HCT116 (cell line): ENCODE measurements around the gene BEND5. TPM values are rescaled to one million over a fixed set of nuclear protein-coding genes. Genes with fewer than 3 reads are reported as not detected.

Experiments used
- ATAC-seq: fragments of 200-7000 bp; cut with Tn5 transposase; 2 replicates; pipeline ENCODE4 v1.9.1; 2020; ENCODE audit warnings: mild to moderate bottlenecking, moderate library complexity
- BruUV-seq: library from RNA; stranded (reverse); fragments of 400-500 nt; replicated peaks from 2 replicates; lab custom pipeline; 2021; lab: Mats Ljungman, UMichigan
- CTCF ChIA-PET: fragments of 300-600 bp; sonication (Branson Sonifier 250); formaldehyde crosslinking; loops from one replicate; lab custom pipeline; 2021; ENCODE audit warnings: antibody characterized with exemption; lab: Charles Lee
- POLR2A ChIA-PET: fragments of 300-600, 350-600 bp; sonication (Branson Sonifier 250); formaldehyde crosslinking; loops from one replicate; lab custom pipeline; 2021; ENCODE audit warnings: antibody characterized with exemption; lab: Charles Lee
- RAD21 ChIA-PET, 2 experiments: fragments of 300-600 bp; sonication (Branson Sonifier 250); formaldehyde crosslinking; loops; one replicate each; lab custom pipeline; 2023; ENCODE audit warnings: low total read pairs in 2 of 2; ENCODE audit not compliant: uncharacterized antibody in 2 of 2, unreplicated experiment in 2 of 2, low non-redundant PET in 1 of 2; lab: Charles Lee
- DNase-seq: peaks from one replicate; pipeline ENCODE4 v3.0.0-alpha.2; 2010; ENCODE audit warnings: low read depth, low spot score
- H2AFZ ChIP-seq: fragments of 200-600 bp; shearing (Covaris generic), sonication (generic); 2 replicates; pipeline ENCODE4 v1.6.1; 2017; ENCODE audit warnings: low read depth, mixed run types, mixed read lengths, antibody characterized with exemption, low read length; ENCODE audit not compliant: poor library complexity, severe bottlenecking
- H3K27ac ChIP-seq: 2 replicates; pipeline ENCODE4 v1.5.1; 2012; ENCODE audit warnings: low read depth, low read length
- H3K27me3 ChIP-seq: fragments of 200-600 bp; sonication (generic); 2 replicates; pipeline ENCODE4 v1.6.1; 2016; ENCODE audit warnings: mixed run types, low read length, mixed read lengths; ENCODE audit not compliant: insufficient read depth
- H3K36me3 ChIP-seq, 2 experiments: fragments of 200-500 bp in 1 of 2; fragments of 200-600 bp in 1 of 2; sonication (Bioruptor generic) in 1 of 2; sonication (generic) in 1 of 2; 2 replicates each; pipeline versions ENCODE4 v1.5.1 to v1.6.1; 2014 to 2016; ENCODE audit warnings: low read length in 2 of 2, inconsistent platforms in 1 of 2, mixed read lengths in 1 of 2, mixed run types in 1 of 2; ENCODE audit not compliant: insufficient read depth in 2 of 2, control insufficient read depth in 1 of 2
- H3K4me1 ChIP-seq, 2 experiments: fragments of 200-600 bp in 1 of 2; sonication (generic) in 1 of 2; 2 replicates each; pipeline versions ENCODE4 v1.5.1 to v1.6.1; 2012 to 2017; ENCODE audit warnings: low read length in 2 of 2, inconsistent platforms in 1 of 2, mild to moderate bottlenecking in 1 of 2, mixed read lengths in 1 of 2, mixed run types in 1 of 2, moderate library complexity in 1 of 2; ENCODE audit not compliant: insufficient read depth in 2 of 2, control insufficient read depth in 1 of 2
- H3K4me2 ChIP-seq: fragments of 200-600 bp; sonication (generic); 2 replicates; pipeline ENCODE4 v1.6.1; 2017; ENCODE audit warnings: mixed run types, low read length, mixed read lengths
- H3K4me3 ChIP-seq, 2 experiments: fragments of 200-600 bp in 1 of 2; sonication (generic) in 1 of 2; replicated peaks in 1 of 2; 2 replicates each; pipeline ENCODE4 v1.5.1; 2011 to 2016; ENCODE audit warnings: low read length in 2 of 2, control low read depth in 1 of 2, low read depth in 1 of 2, mild to moderate bottlenecking in 1 of 2, mixed read lengths in 1 of 2, mixed run types in 1 of 2
- H3K79me2 ChIP-seq: fragments of 200-600 bp; sonication (generic); 2 replicates; pipeline ENCODE4 v1.6.1; 2017; ENCODE audit warnings: mild to moderate bottlenecking, mixed run types, low read length, moderate library complexity, mixed read lengths; ENCODE audit not compliant: insufficient read depth
- H3K9ac ChIP-seq: fragments of 200-600 bp; sonication (generic); 2 replicates; pipeline ENCODE4 v1.6.1; 2016; ENCODE audit warnings: low read length, mixed read lengths
- H3K9me2 ChIP-seq: fragments of 200-600 bp; sonication (generic), shearing (Covaris generic); 2 replicates; pipeline ENCODE4 v1.6.1; 2017; ENCODE audit warnings: mixed run types, mild to moderate bottlenecking, moderate library complexity; ENCODE audit not compliant: insufficient read depth
- H3K9me3 ChIP-seq, 2 experiments: fragments of 200-500 bp in 1 of 2; fragments of 200-600 bp in 1 of 2; sonication (Bioruptor generic) in 1 of 2; sonication (generic) in 1 of 2; 2 replicates each; pipeline ENCODE4 v1.6.1; 2014 to 2017; ENCODE audit warnings: low read length in 2 of 2, mixed read lengths in 2 of 2, inconsistent platforms in 1 of 2, low read depth in 1 of 2, mild to moderate bottlenecking in 1 of 2, mixed run types in 1 of 2, moderate library complexity in 1 of 2; ENCODE audit not compliant: control insufficient read depth in 1 of 2, insufficient read depth in 1 of 2
- H4K20me1 ChIP-seq: fragments of 200-600 bp; sonication (generic), shearing (Covaris generic); 2 replicates; pipeline ENCODE4 v1.6.1; 2017; ENCODE audit warnings: mixed run types, mild to moderate bottlenecking, moderate library complexity; ENCODE audit not compliant: insufficient read depth
- ATF3 ChIP-seq: IDR thresholded peaks from 2 replicates; pipeline ENCODE4 v1.6.1; 2012
- CBX3 ChIP-seq: IDR thresholded peaks from 2 replicates; pipeline ENCODE4 v1.6.1; 2012; ENCODE audit warnings: low read depth
- EGR1 ChIP-seq: IDR thresholded peaks from 2 replicates; pipeline ENCODE4 v1.6.1; 2012; ENCODE audit warnings: low read depth
- EZH2phosphoT487 ChIP-seq: fragments of 200-600 bp; IDR thresholded peaks from 2 replicates; pipeline ENCODE4 v1.6.1; 2018; ENCODE audit warnings: antibody characterized with exemption, borderline replicate concordance
- FOSL1 ChIP-seq: IDR thresholded peaks from 2 replicates; pipeline ENCODE4 v1.6.1; 2012; ENCODE audit warnings: low read depth
- JUND ChIP-seq: IDR thresholded peaks from 2 replicates; pipeline ENCODE4 v1.6.1; 2012
- POLR2A ChIP-seq: IDR thresholded peaks from 2 replicates; pipeline ENCODE4 v1.7.0; 2011; ENCODE audit warnings: borderline replicate concordance; ENCODE audit not compliant: insufficient read depth, insufficient read length; ENCODE audit errors: extremely low read depth
- POLR2AphosphoS5 ChIP-seq: IDR thresholded peaks from 2 replicates; pipeline ENCODE4 v1.6.1; 2011; ENCODE audit warnings: mild to moderate bottlenecking, low read depth, low read length, moderate library complexity
- SIN3A ChIP-seq: IDR thresholded peaks from 2 replicates; pipeline ENCODE4 v1.6.1; 2012; ENCODE audit warnings: low read depth
- SP1 ChIP-seq: IDR thresholded peaks from 2 replicates; pipeline ENCODE4 v1.6.1; 2012; ENCODE audit warnings: low read depth
- SRF ChIP-seq: IDR thresholded peaks from 2 replicates; pipeline ENCODE4 v1.6.1; 2012; ENCODE audit warnings: low read depth
- ZFX ChIP-seq: fragments of 450-650 bp; IDR thresholded peaks from 2 replicates; pipeline ENCODE4 v1.6.1; 2017
- ZNF274 ChIP-seq: fragments of 200-500 bp; sonication (Bioruptor generic); IDR thresholded peaks from 2 replicates; pipeline ENCODE4 v1.6.1; 2014; ENCODE audit warnings: mild to moderate bottlenecking, low read depth, low read length, inconsistent platforms
- intact Hi-C: fragments of 100-400 bp; cut with micrococcal nuclease; formaldehyde crosslinking; loops from 2 replicates; pipeline ENCODE4 v1.10.0; 2022
- total RNA-seq: library from RNA; stranded (reverse); gene quantifications from one replicate; pipeline ENCODE4 v1.2.1, GENCODE V29; 2021; ENCODE audit not compliant: unreplicated experiment
- TF ChIP-seq, protein P1 (sequence below): IDR thresholded peaks from 2 replicates; pipeline ENCODE4 v1.6.1; 2012
- TF ChIP-seq, protein P2 (sequence below): IDR thresholded peaks from 2 replicates; pipeline ENCODE4 v1.6.1; 2011; ENCODE audit warnings: mild to moderate bottlenecking, low read length, moderate library complexity; ENCODE audit not compliant: insufficient replicate concordance; ENCODE audit errors: extremely low read depth
- TF ChIP-seq, protein P3 (sequence below): IDR thresholded peaks from 2 replicates; pipeline ENCODE4 v1.6.1; 2012; ENCODE audit warnings: low read depth

Gene BEND5
- total RNA-seq, 1 experiment from 2014 or later = not detected

DNA sequence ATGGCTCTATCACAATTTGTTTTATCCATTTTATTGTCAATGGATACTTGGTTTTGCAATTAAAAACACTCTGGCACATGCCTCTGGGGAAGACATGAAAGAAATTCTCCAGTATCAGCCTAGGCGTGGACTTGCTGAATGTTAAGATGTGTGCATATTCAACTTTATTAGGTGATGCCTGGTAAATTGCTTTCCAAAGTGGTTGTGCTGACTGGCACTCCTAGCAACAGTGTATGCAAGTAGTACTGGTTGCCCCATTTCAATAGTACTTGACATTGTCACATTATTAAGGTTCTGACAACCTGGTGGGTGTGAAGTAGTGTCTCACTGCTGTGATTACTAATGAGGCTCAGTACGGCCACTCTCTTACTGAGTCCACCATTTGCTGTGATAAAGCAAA is 48.1 kb downstream of the BEND5 start:
- ChIA-PET RAD21 (no interaction called here), CTCF (no interaction called here), POLR2A (no interaction called here)
- no peaks in the 10 kb centered on the region for H4K20me1 ChIP-seq
- BruUV-seq = no TSS peak
- no peak overlapping the region for H2AFZ ChIP-seq
- no peaks in the 10 kb centered on the region for H3K9me3 ChIP-seq
- DNase-seq (no peak), ATAC-seq (no peak)
- no peaks in the 10 kb centered on the region for H3K36me3 ChIP-seq
- no peak overlapping the region for H3K27ac ChIP-seq
- no peaks in the 10 kb centered on the region for H3K79me2 ChIP-seq
- H3K9ac ChIP-seq = no peak overlapping the region
- no peaks in the 10 kb centered on the region for H3K4me1 ChIP-seq
- H3K4me3 ChIP-seq = no peak overlapping the region
- no peak for TF ChIP-seq SP1
- no peak for TF ChIP-seq ATF3
- no peak for TF ChIP-seq EGR1
- no peak for TF ChIP-seq ZNF274
- no peak for TF ChIP-seq JUND
- TF ChIP-seq EZH2phosphoT487 = no peak
- no peak for TF ChIP-seq SIN3A
- TF ChIP-seq, protein P1, sequence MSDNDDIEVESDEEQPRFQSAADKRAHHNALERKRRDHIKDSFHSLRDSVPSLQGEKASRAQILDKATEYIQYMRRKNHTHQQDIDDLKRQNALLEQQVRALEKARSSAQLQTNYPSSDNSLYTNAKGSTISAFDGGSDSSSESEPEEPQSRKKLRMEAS = no peak
- no peak for TF ChIP-seq ZFX
- TF ChIP-seq POLR2AphosphoS5 = no peak
- TF ChIP-seq POLR2A = no peak
- no peak for TF ChIP-seq FOSL1
- TF ChIP-seq SRF = no peak
- no peaks in the 10 kb centered on the region for H3K9me2 ChIP-seq
- intact Hi-C loops = no loop called here
- peaks cover 47% of the 10 kb centered on the region for H3K27me3 ChIP-seq
- no peak overlapping the region for H3K4me2 ChIP-seq

- DNase-seq = no peak
- H3K9me3 ChIP-seq = no peaks in the 10 kb centered on the region
- CTCF ChIA-PET = no interaction called here
- H4K20me1 ChIP-seq = no peaks in the 10 kb centered on the region
- no peak overlapping the region for H3K9ac ChIP-seq
- H3K27me3 ChIP-seq = peaks cover 48% of the 10 kb centered on the region; the same call in 1 of the 2 replicates
- RAD21 ChIA-PET = no interaction called here
- H3K79me2 ChIP-seq = no peaks in the 10 kb centered on the region
- no peak overlapping the region for H2AFZ ChIP-seq
- BruUV-seq = no TSS peak
- no peaks in the 10 kb centered on the region for H3K4me1 ChIP-seq
- POLR2A ChIA-PET = no interaction called here
- no peak for ATAC-seq
- H3K9me2 ChIP-seq = no peaks in the 10 kb centered on the region
- no peak overlapping the region for H3K27ac ChIP-seq
- intact Hi-C loops = no loop called here
- H3K4me3 ChIP-seq = no peak overlapping the region
- H3K4me2 ChIP-seq = no peak overlapping the region
- H3K36me3 ChIP-seq = no peaks in the 10 kb centered on the region
- TF ChIP-seq EZH2phosphoT487 (no peak), POLR2A (no peak), JUND (no peak), CBX3 (no peak), SRF (no peak)
- TF ChIP-seq, protein P2, sequence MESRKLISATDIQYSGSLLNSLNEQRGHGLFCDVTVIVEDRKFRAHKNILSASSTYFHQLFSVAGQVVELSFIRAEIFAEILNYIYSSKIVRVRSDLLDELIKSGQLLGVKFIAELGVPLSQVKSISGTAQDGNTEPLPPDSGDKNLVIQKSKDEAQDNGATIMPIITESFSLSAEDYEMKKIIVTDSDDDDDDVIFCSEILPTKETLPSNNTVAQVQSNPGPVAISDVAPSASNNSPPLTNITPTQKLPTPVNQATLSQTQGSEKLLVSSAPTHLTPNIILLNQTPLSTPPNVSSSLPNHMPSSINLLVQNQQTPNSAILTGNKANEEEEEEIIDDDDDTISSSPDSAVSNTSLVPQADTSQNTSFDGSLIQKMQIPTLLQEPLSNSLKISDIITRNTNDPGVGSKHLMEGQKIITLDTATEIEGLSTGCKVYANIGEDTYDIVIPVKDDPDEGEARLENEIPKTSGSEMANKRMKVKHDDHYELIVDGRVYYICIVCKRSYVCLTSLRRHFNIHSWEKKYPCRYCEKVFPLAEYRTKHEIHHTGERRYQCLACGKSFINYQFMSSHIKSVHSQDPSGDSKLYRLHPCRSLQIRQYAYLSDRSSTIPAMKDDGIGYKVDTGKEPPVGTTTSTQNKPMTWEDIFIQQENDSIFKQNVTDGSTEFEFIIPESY = no peak
- TF ChIP-seq, protein P3, sequence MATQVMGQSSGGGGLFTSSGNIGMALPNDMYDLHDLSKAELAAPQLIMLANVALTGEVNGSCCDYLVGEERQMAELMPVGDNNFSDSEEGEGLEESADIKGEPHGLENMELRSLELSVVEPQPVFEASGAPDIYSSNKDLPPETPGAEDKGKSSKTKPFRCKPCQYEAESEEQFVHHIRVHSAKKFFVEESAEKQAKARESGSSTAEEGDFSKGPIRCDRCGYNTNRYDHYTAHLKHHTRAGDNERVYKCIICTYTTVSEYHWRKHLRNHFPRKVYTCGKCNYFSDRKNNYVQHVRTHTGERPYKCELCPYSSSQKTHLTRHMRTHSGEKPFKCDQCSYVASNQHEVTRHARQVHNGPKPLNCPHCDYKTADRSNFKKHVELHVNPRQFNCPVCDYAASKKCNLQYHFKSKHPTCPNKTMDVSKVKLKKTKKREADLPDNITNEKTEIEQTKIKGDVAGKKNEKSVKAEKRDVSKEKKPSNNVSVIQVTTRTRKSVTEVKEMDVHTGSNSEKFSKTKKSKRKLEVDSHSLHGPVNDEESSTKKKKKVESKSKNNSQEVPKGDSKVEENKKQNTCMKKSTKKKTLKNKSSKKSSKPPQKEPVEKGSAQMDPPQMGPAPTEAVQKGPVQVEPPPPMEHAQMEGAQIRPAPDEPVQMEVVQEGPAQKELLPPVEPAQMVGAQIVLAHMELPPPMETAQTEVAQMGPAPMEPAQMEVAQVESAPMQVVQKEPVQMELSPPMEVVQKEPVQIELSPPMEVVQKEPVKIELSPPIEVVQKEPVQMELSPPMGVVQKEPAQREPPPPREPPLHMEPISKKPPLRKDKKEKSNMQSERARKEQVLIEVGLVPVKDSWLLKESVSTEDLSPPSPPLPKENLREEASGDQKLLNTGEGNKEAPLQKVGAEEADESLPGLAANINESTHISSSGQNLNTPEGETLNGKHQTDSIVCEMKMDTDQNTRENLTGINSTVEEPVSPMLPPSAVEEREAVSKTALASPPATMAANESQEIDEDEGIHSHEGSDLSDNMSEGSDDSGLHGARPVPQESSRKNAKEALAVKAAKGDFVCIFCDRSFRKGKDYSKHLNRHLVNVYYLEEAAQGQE = no peak
- TF ChIP-seq, protein P1 = no peak
These were observed 50.0 kb downstream of the BEND5 start for GRCh38 chr1:48726557-48727215.
